ENCODE measurements around the gene CLEC6A. TPM values are rescaled to one million over a fixed set of nuclear protein-coding genes. Genes with fewer than 3 reads are reported as not detected.

Gene CLEC6A
- total RNA-seq, 1 donor from 2014 or later = not detected

DNA sequence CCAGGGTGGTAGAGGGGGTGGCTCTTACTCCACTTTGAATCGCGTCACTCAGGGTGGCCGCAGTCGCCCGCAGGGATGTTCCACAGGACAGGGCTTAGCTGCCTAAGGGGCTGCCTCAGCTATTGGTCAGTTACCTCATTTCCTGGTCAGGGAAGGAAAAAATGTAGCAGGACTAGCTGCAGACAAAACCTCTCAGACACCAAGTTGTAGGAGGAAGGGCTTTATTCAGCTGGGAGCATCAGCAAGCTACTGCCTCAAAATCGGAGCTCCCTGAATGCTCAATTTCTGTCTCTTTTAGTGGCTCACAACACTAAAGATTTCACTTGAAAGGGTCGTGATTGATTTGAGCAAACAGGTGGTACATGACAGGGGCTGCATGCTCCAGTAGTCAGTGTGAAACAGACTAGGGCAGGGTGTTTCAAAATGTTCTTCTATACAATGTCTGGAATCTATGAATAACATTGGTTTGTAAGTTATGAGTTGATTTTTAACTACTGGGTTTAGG, 6.4 kb upstream of the CLEC6A start:
- peaks cover 10% of the 10 kb centered on the region for H3K4me1 Mint-ChIP-seq
- H3K27me3 Mint-ChIP-seq (ENCODE audit: low read depth) = peaks cover 5% of the 10 kb centered on the region
- peaks cover 2% of the 10 kb centered on the region for H3K9me3 Mint-ChIP-seq
- no peak for TF ChIP-seq CTCF (conservative IDR thresholded peaks at IDR 0.05)
- no peak overlapping the region for H3K27ac Mint-ChIP-seq (ENCODE audit: unreplicated experiment)
- no peak for DNase-seq (ENCODE audit: low read depth, low spot score)
- no peaks in the 10 kb centered on the region for H3K36me3 Mint-ChIP-seq (ENCODE audit: low read depth)
- no peak overlapping the region for H3K4me3 Mint-ChIP-seq

DNA sequence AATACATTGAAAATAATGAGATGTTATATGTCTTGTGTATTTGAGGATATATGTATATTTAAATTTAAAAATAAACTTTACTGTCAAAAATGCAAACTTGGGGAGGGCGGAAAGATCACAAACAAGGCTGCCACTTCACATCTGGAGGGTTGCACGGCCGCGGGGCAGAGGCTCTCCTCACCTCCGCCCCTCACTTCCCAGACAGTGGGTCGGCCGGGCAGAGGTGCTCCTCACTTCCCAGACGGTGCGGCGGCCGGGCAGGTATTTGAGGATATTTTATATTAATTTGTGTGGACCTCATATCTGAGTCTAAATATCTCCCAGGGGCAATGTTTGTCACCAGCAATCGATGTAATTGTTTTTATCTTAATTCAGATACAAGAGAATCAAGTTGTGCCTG, 3.7 kb upstream of the CLEC6A start:
- TF ChIP-seq CTCF (conservative IDR thresholded peaks at IDR 0.05) = no peak
- Mint-ChIP-seq H3K9me3 (peaks cover 2% of the 10 kb centered on the region), H3K36me3 (ENCODE audit: low read depth) (no peaks in the 10 kb centered on the region), H3K4me1 (peaks cover 10% of the 10 kb centered on the region), H3K27ac (ENCODE audit: unreplicated experiment) (no peak overlapping the region), H3K27me3 (ENCODE audit: low read depth) (peaks cover 7% of the 10 kb centered on the region), H3K4me3 (no peak overlapping the region)
- DNase-seq (ENCODE audit: low read depth, low spot score) = no peak

GRCh38 chr12:8453021-8453513, 2.7 kb upstream of the CLEC6A start:
- no peak overlapping the region for H3K27ac Mint-ChIP-seq (ENCODE audit: unreplicated experiment)
- no peak overlapping the region for H3K4me3 Mint-ChIP-seq
- DNase-seq (ENCODE audit: low read depth, low spot score) = no peak
- H3K27me3 Mint-ChIP-seq (ENCODE audit: low read depth) = peaks cover 8% of the 10 kb centered on the region
- peaks cover 2% of the 10 kb centered on the region for H3K9me3 Mint-ChIP-seq
- H3K36me3 Mint-ChIP-seq (ENCODE audit: low read depth) = no peaks in the 10 kb centered on the region
- TF ChIP-seq CTCF (conservative IDR thresholded peaks at IDR 0.05) = no peak
- H3K4me1 Mint-ChIP-seq = peaks cover 10% of the 10 kb centered on the region

DNA sequence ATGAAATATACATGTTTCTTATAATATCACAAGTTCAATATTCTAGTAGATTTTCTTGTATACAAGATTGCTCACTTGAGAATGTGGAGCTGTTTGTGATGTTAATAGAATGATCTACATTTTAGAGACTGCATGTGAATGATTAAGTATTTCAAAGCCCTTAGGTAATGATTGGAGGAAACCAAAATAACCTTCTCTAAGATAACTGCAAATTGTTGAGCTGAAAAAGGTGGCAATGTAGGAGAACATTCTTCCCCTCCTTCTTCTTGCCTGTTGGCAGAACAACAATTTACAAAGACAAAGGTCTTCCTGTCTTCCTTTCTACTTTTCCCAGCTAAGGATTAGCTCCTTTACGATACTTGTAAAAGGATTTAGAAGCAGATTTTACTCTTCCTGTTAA, 2.0 kb upstream of the CLEC6A start:
- no peak for TF ChIP-seq CTCF (conservative IDR thresholded peaks at IDR 0.05)
- Mint-ChIP-seq H3K9me3 (peaks cover 2% of the 10 kb centered on the region), H3K4me1 (peaks cover 7% of the 10 kb centered on the region), H3K36me3 (ENCODE audit: low read depth) (no peaks in the 10 kb centered on the region), H3K27ac (ENCODE audit: unreplicated experiment) (no peak overlapping the region), H3K27me3 (ENCODE audit: low read depth) (peaks cover 9% of the 10 kb centered on the region), H3K4me3 (no peak overlapping the region)
- no peak for DNase-seq (ENCODE audit: low read depth, low spot score)

DNA sequence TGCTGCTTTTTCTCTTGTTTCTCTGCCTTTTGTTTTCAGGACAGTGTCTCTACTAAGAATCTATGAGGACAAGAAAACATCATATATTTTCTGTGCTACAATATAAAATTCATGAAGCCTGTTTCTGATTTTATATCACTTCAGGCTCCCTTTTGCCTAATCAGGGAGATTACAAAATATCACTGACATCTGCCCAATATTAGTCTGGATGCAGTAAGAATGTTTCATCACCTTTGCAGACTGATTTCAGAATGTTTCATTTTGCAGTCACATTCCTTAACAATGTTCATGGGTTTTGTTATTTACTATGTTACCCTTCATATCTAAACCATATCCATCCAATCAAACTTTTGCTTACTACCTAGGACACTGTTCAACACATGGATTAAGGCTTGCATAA, 491 bp upstream of the CLEC6A start:
- Mint-ChIP-seq H3K4me1 (no peaks in the 10 kb centered on the region), H3K36me3 (ENCODE audit: low read depth) (no peaks in the 10 kb centered on the region), H3K27ac (ENCODE audit: unreplicated experiment) (no peak overlapping the region), H3K4me3 (no peak overlapping the region), H3K9me3 (peaks cover 6% of the 10 kb centered on the region), H3K27me3 (ENCODE audit: low read depth) (peaks cover 9% of the 10 kb centered on the region)
- no peak for TF ChIP-seq CTCF (conservative IDR thresholded peaks at IDR 0.05)
- DNase-seq (ENCODE audit: low read depth, low spot score) = no peak

All from neural crest cell (in vitro differentiated cells).